Ramos (cell line): ENCODE data around the gene TAF3.
"Not testable (repeated sequence)": the region's sequence is repeated elsewhere in the genome, so short reads cannot be mapped to it uniquely, and the experiment has no call there.

Experiments used
- in situ Hi-C: fragments of 300-500 bp; cut with MboI; formaldehyde crosslinking; loops from one replicate; pipeline ENCODE4 v1.14.3; 2022; ENCODE audit warnings: low sequenced_read_pairs; ENCODE audit not compliant: unreplicated experiment

Gene TAF3

GRCh38 chr10:7808686-7809267 is 9.5 kb upstream of the TAF3 start:
- in situ Hi-C loops = no loop called here

GRCh38 chr10:7810443-7810842 is 7.9 kb upstream of the TAF3 start:
- in situ Hi-C loops = no loop called here

GRCh38 chr10:7811000-7811399 is 7.3 kb upstream of the TAF3 start:
- in situ Hi-C loops = no loop called here

- in situ Hi-C loops = not testable (repeated sequence)
These were observed 6.6 kb upstream of the TAF3 start for GRCh38 chr10:7811743-7812142.

DNA sequence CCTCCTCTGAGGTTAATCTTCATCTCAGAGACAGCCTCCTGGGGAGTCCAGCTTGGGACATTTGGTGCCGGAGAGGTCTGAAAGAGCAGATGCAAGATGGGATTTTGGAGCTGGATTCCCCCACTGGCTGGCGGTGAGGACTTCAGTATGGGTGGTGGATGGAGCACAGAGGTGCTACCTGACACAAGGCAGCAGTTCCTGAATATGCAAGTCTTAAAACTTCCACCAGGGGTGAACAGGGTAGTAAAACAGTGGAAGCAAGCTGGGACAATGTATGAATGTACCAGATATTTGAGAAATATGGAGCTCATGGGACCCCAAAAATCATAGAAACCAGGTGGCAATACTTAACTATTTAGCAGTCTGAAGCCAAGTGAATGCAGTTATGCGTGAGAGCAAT is 4.8 kb upstream of the TAF3 start:
- in situ Hi-C loops = no loop called here

DNA sequence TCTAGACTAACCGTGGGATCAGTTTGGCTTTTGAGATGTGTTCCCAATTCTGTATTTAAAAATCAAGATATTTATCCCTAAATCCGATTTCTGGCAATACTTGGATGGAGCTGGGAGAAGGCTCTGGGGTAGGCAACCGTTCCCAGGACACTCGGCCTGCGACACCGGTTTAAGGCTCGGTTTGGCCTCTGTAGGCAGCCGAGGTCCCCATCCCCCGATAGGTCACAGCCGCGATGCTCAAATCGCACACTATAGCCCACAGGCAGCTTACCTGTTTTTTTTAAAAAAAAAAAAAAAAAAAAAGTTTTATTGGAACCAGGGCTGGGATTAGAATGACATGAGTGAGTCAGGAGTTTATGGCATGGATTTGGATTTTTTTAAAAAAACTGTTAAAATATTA is 729 bp upstream of the TAF3 start:
- in situ Hi-C loops = no loop called here

- in situ Hi-C loops = no loop called here
These were observed 366 bp upstream of the TAF3 start for GRCh38 chr10:7817984-7818294.

- in situ Hi-C loops = no loop called here
These were observed 786 bp downstream of the TAF3 start for GRCh38 chr10:7819121-7819460.

- in situ Hi-C loops = no loop called here
These were observed 5.9 kb downstream of the TAF3 start for GRCh38 chr10:7824251-7824650.

GRCh38 chr10:7826971-7827370 is 8.7 kb downstream of the TAF3 start:
- in situ Hi-C loops = no loop called here

DNA sequence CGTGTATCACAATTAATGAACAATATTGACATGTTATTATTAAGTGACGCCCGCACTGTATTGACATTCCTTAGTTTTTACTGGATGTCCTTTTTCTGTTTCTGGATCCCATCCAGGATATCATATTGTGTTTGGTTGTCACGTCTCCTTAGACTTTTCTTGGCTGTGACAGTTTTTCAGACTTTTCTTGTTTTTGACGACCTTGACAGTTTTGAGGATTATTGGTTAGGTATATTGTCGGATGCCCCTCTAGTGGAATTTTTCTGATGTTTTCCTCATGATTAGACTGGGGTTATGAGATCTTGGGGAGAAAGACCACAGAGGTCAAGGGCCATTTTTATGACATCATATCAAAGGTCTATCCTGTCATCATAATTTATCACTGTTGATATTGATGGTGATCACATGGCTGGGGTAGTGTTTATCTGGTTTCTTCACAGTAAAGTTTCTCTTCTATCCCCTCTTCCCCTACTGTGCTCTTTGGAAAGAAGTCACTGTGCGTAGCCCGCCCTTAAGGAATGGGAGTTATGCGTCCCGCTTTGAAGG is 11.1 kb downstream of the TAF3 start:
- in situ Hi-C loops = no loop called here

- in situ Hi-C loops = no loop called here
These were observed 13.8 kb downstream of the TAF3 start for GRCh38 chr10:7832060-7832459.

- in situ Hi-C loops = no loop called here
These were observed 14.9 kb downstream of the TAF3 start for GRCh38 chr10:7833210-7833609.

DNA sequence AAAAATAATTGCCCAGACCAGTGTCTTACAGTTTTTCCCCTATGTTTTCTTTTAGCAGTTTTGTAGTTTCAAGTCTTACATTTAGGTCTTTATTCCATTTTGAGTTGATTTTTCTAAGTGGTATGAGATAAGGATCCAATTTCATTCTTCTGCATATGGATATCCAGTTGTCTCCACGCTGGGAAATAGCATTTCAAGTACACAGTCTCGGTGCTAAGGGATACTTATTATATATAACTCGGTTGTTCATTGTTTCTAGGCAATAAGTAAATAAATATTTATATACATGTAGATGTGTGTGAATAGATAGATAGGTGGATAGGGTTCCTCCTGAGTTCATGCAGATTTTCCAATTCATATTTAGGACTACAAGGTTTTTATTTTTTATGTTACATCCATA is 16.0 kb downstream of the TAF3 start:
- in situ Hi-C loops = no loop called here

DNA sequence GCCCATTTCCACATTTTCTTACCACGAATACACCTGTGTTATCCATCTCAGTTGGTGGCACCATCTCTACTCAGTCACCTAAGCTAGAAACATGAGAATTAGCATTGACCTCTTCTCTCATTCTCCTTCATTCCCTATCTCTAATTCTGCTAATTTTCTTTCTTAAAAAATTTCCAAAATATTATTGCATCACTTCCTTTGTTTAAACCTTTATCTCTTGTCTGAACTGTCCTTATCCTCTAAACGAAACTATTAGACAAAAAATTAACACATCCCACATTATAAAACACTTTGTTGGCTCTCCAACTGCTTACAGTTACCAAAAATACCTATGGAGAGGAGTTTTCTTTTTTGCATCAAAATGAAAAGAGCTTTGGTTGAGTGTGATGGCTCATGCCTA is 18.3 kb downstream of the TAF3 start:
- in situ Hi-C loops = no loop called here

- in situ Hi-C loops = no loop called here
These were observed 28.3 kb downstream of the TAF3 start for GRCh38 chr10:7846591-7846990.

DNA sequence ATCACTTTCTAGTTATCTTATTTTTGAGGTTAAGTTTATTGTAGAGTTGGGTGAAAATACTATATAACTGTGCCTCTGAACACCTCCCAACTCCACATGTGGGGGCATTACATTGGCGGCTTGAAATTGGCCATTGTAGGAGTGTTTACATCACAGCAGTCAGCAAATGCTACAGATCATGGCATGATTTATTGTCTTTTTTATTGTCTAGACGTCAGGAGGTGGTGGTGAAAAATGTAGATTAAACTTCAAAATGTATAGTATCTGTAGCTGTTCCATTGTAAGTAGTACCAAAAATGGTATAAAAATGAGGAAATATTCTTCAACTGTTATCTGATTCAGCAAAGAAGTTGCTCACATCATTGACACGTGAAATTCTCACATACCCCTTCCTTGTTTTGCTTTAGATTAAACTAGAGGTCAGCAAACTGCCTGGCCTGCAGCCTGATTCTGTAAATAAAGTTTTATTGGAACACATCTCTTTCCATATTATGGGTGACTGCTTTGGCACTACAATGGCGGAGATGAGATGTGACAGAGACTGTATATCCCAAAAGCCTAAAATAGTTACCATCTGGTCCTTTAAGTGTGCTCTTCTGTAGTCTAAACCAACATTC is 35.0 kb downstream of the TAF3 start:
- in situ Hi-C loops = no loop called here

GRCh38 chr10:7853890-7854289 is 35.6 kb downstream of the TAF3 start:
- in situ Hi-C loops = no loop called here

GRCh38 chr10:7855205-7855604 is 36.9 kb downstream of the TAF3 start:
- in situ Hi-C loops = no loop called here

GRCh38 chr10:7856678-7857077 is 38.4 kb downstream of the TAF3 start:
- in situ Hi-C loops = no loop called here

- in situ Hi-C loops = no loop called here
These were observed 39.0 kb downstream of the TAF3 start for GRCh38 chr10:7857262-7857661.

DNA sequence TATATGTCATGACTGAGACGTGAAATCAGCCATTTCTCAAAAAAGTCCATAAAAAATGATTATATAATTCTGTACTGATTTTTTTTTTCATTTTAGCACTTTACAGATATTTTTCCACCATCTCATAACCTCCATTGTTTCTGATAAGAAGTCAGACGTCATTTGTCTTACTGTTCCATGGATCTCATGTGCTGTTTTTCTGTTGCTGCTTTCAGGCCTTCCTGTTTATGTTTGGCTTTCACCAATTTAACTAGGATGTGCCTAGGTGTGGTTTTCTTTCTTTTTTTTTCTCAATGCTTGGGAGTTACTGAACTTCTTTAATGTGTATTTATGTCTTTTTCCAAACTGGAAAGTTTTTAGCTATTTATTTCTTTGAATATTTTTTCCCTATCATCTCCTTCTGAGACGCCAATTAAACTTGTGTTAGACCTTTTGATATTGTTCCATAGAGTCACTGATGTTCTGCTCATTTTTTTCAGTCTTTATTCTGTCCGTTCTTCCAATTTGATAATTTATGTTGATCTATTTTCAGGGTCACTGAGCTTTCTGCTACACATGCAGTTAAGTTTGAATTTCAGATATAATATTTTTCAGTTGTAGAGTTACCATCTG is 43.3 kb downstream of the TAF3 start:
- in situ Hi-C loops = no loop called here
